MM.1S (cell line): ENCODE measurements around the gene ARSG.

Experiments
- DNase-seq: peaks from one replicate; pipeline ENCODE4 v3.0.0-alpha.2; 2015
- H2AFZ ChIP-seq: fragments of 300-600 bp; sonication (generic); 2 replicates; pipeline ENCODE4 v1.6.0; 2016; ENCODE audit warnings: antibody characterized with exemption, low read length
- H3F3A ChIP-seq: fragments of 300-600 bp; sonication (generic); 2 replicates; pipeline ENCODE4 v1.6.1; 2016; ENCODE audit warnings: mild to moderate bottlenecking, antibody characterized with exemption, low read length, moderate library complexity, mixed read lengths; ENCODE audit not compliant: insufficient read depth
- H3K27ac ChIP-seq: fragments of 300-600 bp; sonication (generic); 2 replicates; pipeline ENCODE4 v1.5.1; 2016; ENCODE audit warnings: mild to moderate bottlenecking, low read length
- H3K27me3 ChIP-seq: fragments of 300-600 bp; sonication (generic); replicated peaks from 2 replicates; pipeline ENCODE4 v1.6.0; 2016; ENCODE audit warnings: low read length; ENCODE audit not compliant: insufficient read depth
- H3K36me3 ChIP-seq: fragments of 300-600 bp; sonication (generic); replicated peaks from 2 replicates; pipeline ENCODE4 v1.6.1; 2016; ENCODE audit warnings: mild to moderate bottlenecking, low read length, mixed read lengths; ENCODE audit not compliant: insufficient read depth
- H3K4me1 ChIP-seq: fragments of 300-600 bp; sonication (generic); 2 replicates; pipeline ENCODE4 v1.6.1; 2016; ENCODE audit warnings: low read length, mixed read lengths
- H3K4me2 ChIP-seq: fragments of 300-600 bp; sonication (generic); 2 replicates; pipeline ENCODE4 v1.6.0; 2016; ENCODE audit warnings: low read depth, low read length
- H3K4me3 ChIP-seq: fragments of 300-600 bp; sonication (generic); 2 replicates; pipeline ENCODE4 v1.5.1; 2016; ENCODE audit warnings: low read length, mixed read lengths
- H3K79me2 ChIP-seq: fragments of 300-600 bp; sonication (generic); 2 replicates; pipeline ENCODE4 v1.6.1; 2016; ENCODE audit warnings: mixed run types, low read length, mixed read lengths
- H3K9ac ChIP-seq: fragments of 300-600 bp; sonication (generic); 2 replicates; pipeline ENCODE4 v1.6.1; 2016; ENCODE audit warnings: low read length, mixed read lengths
- H3K9me2 ChIP-seq: fragments of 300-600 bp; sonication (generic); replicated peaks from 2 replicates; pipeline ENCODE4 v1.6.1; 2016; ENCODE audit warnings: mild to moderate bottlenecking, low read length, mixed read lengths; ENCODE audit not compliant: insufficient read depth
- H3K9me3 ChIP-seq: fragments of 300-600 bp; sonication (generic); replicated peaks from 2 replicates; pipeline ENCODE4 v1.6.1; 2016; ENCODE audit warnings: mild to moderate bottlenecking, low read length, mixed read lengths; ENCODE audit not compliant: insufficient read depth
- H4K20me1 ChIP-seq: fragments of 300-600 bp; sonication (generic); 2 replicates; pipeline ENCODE4 v1.6.1; 2016; ENCODE audit warnings: mild to moderate bottlenecking, low read length, moderate library complexity, mixed read lengths; ENCODE audit not compliant: insufficient read depth
- EZH2 ChIP-seq: fragments of 300-600 bp; sonication (generic); optimal IDR thresholded peaks from 2 replicates; pipeline ENCODE3; 2017; ENCODE audit warnings: low read depth, mild to moderate bottlenecking, antibody characterized with exemption, low read length, mixed read lengths
- EZH2phosphoT487 ChIP-seq: fragments of 300-600 bp; sonication (generic); IDR thresholded peaks from 2 replicates; pipeline ENCODE4 v1.6.1; 2018; ENCODE audit warnings: antibody characterized with exemption, low read length
- TF ChIP-seq, protein P1 (sequence below): fragments of 300-600 bp; sonication (generic); IDR thresholded peaks from 2 replicates; pipeline ENCODE4 v1.5.1; 2016; ENCODE audit warnings: antibody characterized with exemption, low read length, mixed read lengths

The ARSG gene

DNA sequence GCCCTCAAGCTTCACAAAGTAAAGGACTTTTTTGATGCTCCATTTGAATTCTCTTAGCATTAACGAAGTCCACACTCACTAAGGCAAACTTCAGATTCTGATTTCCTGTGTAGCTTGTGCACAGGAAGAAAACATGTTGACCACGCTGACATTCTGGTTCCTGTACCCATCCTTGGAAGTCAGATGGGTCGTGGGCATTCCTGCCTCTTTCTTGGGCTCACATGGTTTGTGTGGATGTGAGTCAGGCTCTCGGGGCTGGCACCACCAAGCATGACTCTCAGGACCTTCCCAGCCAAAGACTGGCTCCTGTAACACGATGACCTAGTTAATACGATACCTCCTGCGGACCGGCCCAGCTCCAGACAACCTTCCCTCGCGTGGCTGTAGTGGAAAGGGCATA is 32.8 kb downstream of the ARSG start:
- no peaks in the 10 kb centered on the region for H3K27me3 ChIP-seq
- H3K36me3 ChIP-seq, result no peaks in the 10 kb centered on the region

DNA sequence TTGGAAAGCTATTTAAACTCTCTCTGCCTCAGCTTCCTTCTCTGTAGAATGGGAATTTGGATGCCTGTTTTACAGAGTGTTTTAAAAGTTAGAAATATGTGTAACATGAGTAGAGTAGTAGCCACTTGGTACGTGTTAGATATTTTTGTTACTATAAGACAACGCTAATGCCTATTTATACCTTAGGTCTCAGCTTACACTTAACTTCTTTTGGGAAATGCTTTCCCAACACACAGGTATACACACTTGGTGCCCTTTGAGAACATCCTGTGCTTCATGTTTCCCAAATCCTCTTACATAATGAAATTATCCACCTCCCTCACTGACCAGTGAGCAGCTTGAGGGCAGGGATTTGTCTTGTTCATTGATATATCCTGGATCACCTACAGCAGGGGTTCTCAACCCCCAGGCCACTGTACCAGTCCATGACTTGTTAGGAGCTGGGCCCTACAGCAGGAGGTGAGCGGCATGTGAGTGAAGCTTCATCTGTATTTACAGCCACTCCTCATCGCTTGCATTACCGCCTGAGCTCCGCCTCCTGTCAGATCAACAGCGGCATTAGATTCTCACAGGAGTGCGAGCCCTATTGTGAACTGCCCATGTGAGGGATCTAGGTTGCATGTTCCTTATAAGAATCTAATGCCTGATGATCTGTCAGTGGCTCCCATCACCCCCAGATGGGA is 33.5 kb downstream of the ARSG start:
- no peaks in the 10 kb centered on the region for H3K4me1 ChIP-seq
- H2AFZ ChIP-seq, result no peak overlapping the region
- no peak for DNase-seq
- no peaks in the 10 kb centered on the region for H3K9me3 ChIP-seq
- no peak overlapping the region for H3K4me2 ChIP-seq
- H3K9me2 ChIP-seq, result no peaks in the 10 kb centered on the region
- H3K4me3 ChIP-seq, result no peak overlapping the region
- H3K36me3 ChIP-seq, result no peaks in the 10 kb centered on the region
- H3K79me2 ChIP-seq, result no peaks in the 10 kb centered on the region
- H4K20me1 ChIP-seq, result no peaks in the 10 kb centered on the region
- H3K27me3 ChIP-seq, result no peaks in the 10 kb centered on the region
- no peak overlapping the region for H3K9ac ChIP-seq
- no peak for TF ChIP-seq EZH2
- TF ChIP-seq, protein P1, sequence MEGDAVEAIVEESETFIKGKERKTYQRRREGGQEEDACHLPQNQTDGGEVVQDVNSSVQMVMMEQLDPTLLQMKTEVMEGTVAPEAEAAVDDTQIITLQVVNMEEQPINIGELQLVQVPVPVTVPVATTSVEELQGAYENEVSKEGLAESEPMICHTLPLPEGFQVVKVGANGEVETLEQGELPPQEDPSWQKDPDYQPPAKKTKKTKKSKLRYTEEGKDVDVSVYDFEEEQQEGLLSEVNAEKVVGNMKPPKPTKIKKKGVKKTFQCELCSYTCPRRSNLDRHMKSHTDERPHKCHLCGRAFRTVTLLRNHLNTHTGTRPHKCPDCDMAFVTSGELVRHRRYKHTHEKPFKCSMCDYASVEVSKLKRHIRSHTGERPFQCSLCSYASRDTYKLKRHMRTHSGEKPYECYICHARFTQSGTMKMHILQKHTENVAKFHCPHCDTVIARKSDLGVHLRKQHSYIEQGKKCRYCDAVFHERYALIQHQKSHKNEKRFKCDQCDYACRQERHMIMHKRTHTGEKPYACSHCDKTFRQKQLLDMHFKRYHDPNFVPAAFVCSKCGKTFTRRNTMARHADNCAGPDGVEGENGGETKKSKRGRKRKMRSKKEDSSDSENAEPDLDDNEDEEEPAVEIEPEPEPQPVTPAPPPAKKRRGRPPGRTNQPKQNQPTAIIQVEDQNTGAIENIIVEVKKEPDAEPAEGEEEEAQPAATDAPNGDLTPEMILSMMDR, result no peak
- TF ChIP-seq EZH2phosphoT487, result no peak
- H3K27ac ChIP-seq, result no peak overlapping the region
- no peaks in the 10 kb centered on the region for H3F3A ChIP-seq

More for the DNA sequence above, 32.8 kb downstream of the ARSG start:
- no peak overlapping the region for H3K9ac ChIP-seq
- no peaks in the 10 kb centered on the region for H4K20me1 ChIP-seq
- H3K9me2 ChIP-seq, result no peaks in the 10 kb centered on the region
- no peaks in the 10 kb centered on the region for H3K79me2 ChIP-seq
- no peak for DNase-seq
- no peak overlapping the region for H3K4me2 ChIP-seq
- H3K27ac ChIP-seq, result no peak overlapping the region
- no peaks in the 10 kb centered on the region for H3F3A ChIP-seq
- no peak overlapping the region for H3K4me3 ChIP-seq
- H3K9me3 ChIP-seq, result no peaks in the 10 kb centered on the region
- no peaks in the 10 kb centered on the region for H3K4me1 ChIP-seq
- no peak overlapping the region for H2AFZ ChIP-seq
- TF ChIP-seq EZH2phosphoT487 (no peak), EZH2 (no peak)
- TF ChIP-seq, protein P1, result no peak

DNA sequence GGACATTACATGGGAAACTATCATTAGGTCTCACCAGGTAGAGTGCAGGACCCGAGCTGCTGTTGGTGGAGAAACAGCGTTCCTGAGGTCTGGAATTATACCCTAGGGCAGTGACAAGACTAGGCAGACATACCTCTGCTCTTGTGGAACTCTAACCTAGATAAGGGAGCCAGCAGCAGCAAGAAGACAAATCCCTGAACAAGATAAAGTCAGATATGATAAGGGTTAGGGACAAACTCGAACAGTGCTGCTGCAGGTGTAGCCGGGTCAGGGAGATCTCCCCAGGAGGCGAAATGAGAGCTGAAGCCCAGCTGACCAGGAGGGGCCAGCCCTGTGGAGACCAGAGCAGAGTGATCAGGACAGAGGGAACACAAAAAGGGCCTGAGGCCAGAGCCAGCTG is 34.7 kb downstream of the ARSG start:
- Histone ChIP-seq H3F3A (no peaks in the 10 kb centered on the region), H3K27me3 (no peaks in the 10 kb centered on the region), H3K4me2 (no peak overlapping the region), H2AFZ (no peak overlapping the region), H3K9ac (no peak overlapping the region), H3K27ac (no peak overlapping the region), H3K9me3 (no peaks in the 10 kb centered on the region), H3K9me2 (no peaks in the 10 kb centered on the region), H3K4me1 (no peaks in the 10 kb centered on the region), H3K4me3 (no peak overlapping the region), H3K36me3 (no peaks in the 10 kb centered on the region), H3K79me2 (no peaks in the 10 kb centered on the region), H4K20me1 (no peaks in the 10 kb centered on the region)
- DNase-seq, result no peak
- TF ChIP-seq, protein P1, result no peak
- TF ChIP-seq EZH2phosphoT487, result no peak
- TF ChIP-seq EZH2, result no peak
